HepG2 (cell line): Measurements from ENCODE around the gene AFAP1. TPM values are rescaled to one million over a fixed set of nuclear protein-coding genes. Genes with fewer than 3 reads are reported as not detected.
A peak's percentile ranks its signal among the peaks of the same experiment; 100 is the strongest.

Experiments used
- ATAD3A ChIP-seq: sonication (generic); formaldehyde crosslinking; IDR thresholded peaks from 2 replicates; pipeline ENCODE4 v1.4.0; 2020; ENCODE audit warnings: missing genetic modification reagents
- FOXO1 ChIP-seq: sonication (generic); formaldehyde crosslinking; IDR thresholded peaks from 2 replicates; pipeline ENCODE4 v1.4.0; 2020; ENCODE audit warnings: missing genetic modification reagents
- HIVEP1 ChIP-seq: sonication (generic); formaldehyde crosslinking; IDR thresholded peaks from 2 replicates; pipeline ENCODE4 v1.4.0; 2020; ENCODE audit warnings: mild to moderate bottlenecking, missing genetic modification reagents
- HMG20B ChIP-seq: conservative IDR thresholded peaks from 2 replicates; pipeline ENCODE4 v1.6.1; 2016; ENCODE audit warnings: missing genetic modification reagents, missing compliant biosample characterization
- HMGXB3 ChIP-seq: sonication (generic); formaldehyde crosslinking; IDR thresholded peaks from 2 replicates; pipeline ENCODE4 v1.4.0; 2020; ENCODE audit warnings: missing genetic modification reagents, borderline replicate concordance
- HOXA3 ChIP-seq: sonication (generic); formaldehyde crosslinking; IDR thresholded peaks from 2 replicates; pipeline ENCODE4 v1.5.0; 2020; ENCODE audit warnings: missing genetic modification reagents
- HOXA9 ChIP-seq: sonication (generic); formaldehyde crosslinking; IDR thresholded peaks from 2 replicates; pipeline ENCODE4 v1.8.1; 2022; ENCODE audit warnings: missing genetic modification reagents, mild to moderate bottlenecking, moderate library complexity, borderline replicate concordance
- IKZF1 ChIP-seq: fragments of 450-650 bp; IDR thresholded peaks from 2 replicates; pipeline ENCODE4 v1.7.1; 2016
- KIAA2018 ChIP-seq: sonication (generic); formaldehyde crosslinking; IDR thresholded peaks from 2 replicates; pipeline ENCODE4 v1.5.0; 2020; ENCODE audit warnings: mild to moderate bottlenecking, missing genetic modification reagents, borderline replicate concordance
- KLF11 ChIP-seq: IDR thresholded peaks from 2 replicates; pipeline ENCODE4 v1.6.1; 2016; ENCODE audit warnings: missing compliant biosample characterization
- NRL ChIP-seq: sonication (generic); formaldehyde crosslinking; IDR thresholded peaks from 2 replicates; pipeline ENCODE4 v1.5.0; 2020; ENCODE audit warnings: missing genetic modification reagents, mild to moderate bottlenecking, moderate library complexity, borderline replicate concordance
- SMAD1 ChIP-seq: sonication (generic); formaldehyde crosslinking; IDR thresholded peaks from 2 replicates; pipeline ENCODE4 v1.4.0; 2020; ENCODE audit warnings: missing genetic modification reagents, low read depth, mild to moderate bottlenecking, borderline replicate concordance
- YEATS4 ChIP-seq: sonication (generic); formaldehyde crosslinking; IDR thresholded peaks from 2 replicates; pipeline ENCODE4 v1.4.0; 2020; ENCODE audit warnings: missing genetic modification reagents, borderline replicate concordance
- ZNF484 ChIP-seq: sonication (generic); formaldehyde crosslinking; IDR thresholded peaks from 2 replicates; pipeline ENCODE4 v1.5.1; 2020; ENCODE audit warnings: mild to moderate bottlenecking, low read depth, missing genetic modification reagents, borderline replicate concordance
- ZNF784 ChIP-seq: sonication (generic); formaldehyde crosslinking; IDR thresholded peaks from 2 replicates; pipeline ENCODE4 v1.5.1; 2020; ENCODE audit warnings: missing genetic modification reagents, mild to moderate bottlenecking, borderline replicate concordance
- polyA plus RNA-seq, 8 experiments: library from polyadenylated mRNA; depleted of rRNA in 3 of 8; stranded (reverse) in 7 of 8; unstranded in 1 of 8; fragments of >200 nt; fragmentation: Illumina TruSeq in 4 of 8; extraction: Trizol in 4 of 8; gene quantifications; 2 replicates each; pipeline versions ENCODE4 v1.2.1 to v1.2.3, GENCODE V29; 2011 to 2016; ENCODE audit warnings: low read depth in 4 of 8, missing spikeins in 1 of 8, mixed read lengths in 1 of 8; ENCODE audit not compliant: insufficient read depth in 1 of 8
- total RNA-seq, 5 experiments: library from RNA; depleted of rRNA; stranded (reverse); fragments of >200 nt; fragmentation: Illumina TruSeq; extraction: Trizol; gene quantifications; 2 replicates each; pipeline ENCODE4 v1.2.3, GENCODE V29; 2016; ENCODE audit warnings: low read depth in 1 of 5

AFAP1 gene
- total and polyA plus RNA-seq, 2 of the 13 experiments (the other 11 are each of a cell fraction or from before 2014, with no cell fraction given) = 2.5 TPM

GRCh38 chr4:7805533-7806337, 133.9 kb downstream of the AFAP1 start (continued):
- TF ChIP-seq KIAA2018 (CRISPR knock-in tag) (no peak), ZNF784 (CRISPR knock-in tag) (no peak), HOXA9 (CRISPR knock-in tag) (no peak), HOXA3 (CRISPR knock-in tag) (peak; percentile 32; the same call in 1 of the 2 replicates), NRL (CRISPR knock-in tag) (no peak), HMG20B (peak; percentile 60), IKZF1 (no peak), ZNF484 (CRISPR knock-in tag) (no peak), KLF11 (CRISPR knock-in tag) (0 out of 2 replicates have a peak, but pooled peaks have one; percentile 42), YEATS4 (peak; percentile 46; the same call in 1 of the 2 replicates), SMAD1 (CRISPR knock-in tag) (no peak), HIVEP1 (CRISPR knock-in tag) (no peak), FOXO1 (CRISPR knock-in tag) (peak; percentile 74; the same call in 1 of the 2 replicates), HMGXB3 (CRISPR knock-in tag) (no peak), ATAD3A (no peak)
